ENCODE results near the gene TTC3. TPM values are rescaled to one million over a fixed set of nuclear protein-coding genes. Genes with fewer than 3 reads are reported as not detected.

Gene TTC3
- total RNA-seq, 1 donor from 2014 or later, result 60.9 TPM

- peaks cover 75% of the 10 kb centered on the region for H3K36me3 Mint-ChIP-seq (ENCODE audit: low read depth)
- DNase-seq (ENCODE audit: low spot score), result no peak
- peaks cover 3% of the 10 kb centered on the region for H3K9me3 Mint-ChIP-seq
- H3K4me3 Mint-ChIP-seq (ENCODE audit: low read depth), result no peak overlapping the region
- intact Hi-C loops (cut with micrococcal nuclease), result no loop called here
- H3K27me3 Mint-ChIP-seq (ENCODE audit: low read depth), result no peaks in the 10 kb centered on the region
- peaks cover 2% of the 10 kb centered on the region for H3K4me1 Mint-ChIP-seq (ENCODE audit: low read depth)
- no peak overlapping the region for H3K27ac Mint-ChIP-seq
Observed at GRCh38 chr21:37145635-37146111, 72.6 kb downstream of the TTC3 start.

GRCh38 chr21:37146320-37147235, 73.5 kb downstream of the TTC3 start:
- Mint-ChIP-seq H3K9me3 (peaks cover 3% of the 10 kb centered on the region), H3K27me3 (ENCODE audit: low read depth) (no peaks in the 10 kb centered on the region), H3K4me1 (ENCODE audit: low read depth) (peaks cover 2% of the 10 kb centered on the region), H3K4me3 (ENCODE audit: low read depth) (no peak overlapping the region), H3K36me3 (ENCODE audit: low read depth) (peaks cover 73% of the 10 kb centered on the region), H3K27ac (no peak overlapping the region)
- intact Hi-C loops (cut with micrococcal nuclease), result no loop called here
- no peak for DNase-seq (ENCODE audit: low spot score)

- H3K4me1 Mint-ChIP-seq (ENCODE audit: low read depth), result peaks cover 2% of the 10 kb centered on the region
- DNase-seq (ENCODE audit: low spot score), result no peak
- no peak overlapping the region for H3K27ac Mint-ChIP-seq
- intact Hi-C loops (cut with micrococcal nuclease), result no loop called here
- H3K4me3 Mint-ChIP-seq (ENCODE audit: low read depth), result no peak overlapping the region
- H3K36me3 Mint-ChIP-seq (ENCODE audit: low read depth), result peaks cover 62% of the 10 kb centered on the region
- H3K27me3 Mint-ChIP-seq (ENCODE audit: low read depth), result no peaks in the 10 kb centered on the region
- no peaks in the 10 kb centered on the region for H3K9me3 Mint-ChIP-seq
Observed at GRCh38 chr21:37149411-37149810, 76.4 kb downstream of the TTC3 start.

- peaks cover 48% of the 10 kb centered on the region for H3K36me3 Mint-ChIP-seq (ENCODE audit: low read depth)
- no peaks in the 10 kb centered on the region for H3K4me1 Mint-ChIP-seq (ENCODE audit: low read depth)
- DNase-seq (ENCODE audit: low spot score), result no peak
- no peak overlapping the region for H3K4me3 Mint-ChIP-seq (ENCODE audit: low read depth)
- no peak overlapping the region for H3K27ac Mint-ChIP-seq
- no peaks in the 10 kb centered on the region for H3K27me3 Mint-ChIP-seq (ENCODE audit: low read depth)
- intact Hi-C loops (cut with micrococcal nuclease), result no loop called here
- H3K9me3 Mint-ChIP-seq, result no peaks in the 10 kb centered on the region
Observed at GRCh38 chr21:37153196-37153934, 80.3 kb downstream of the TTC3 start.

GRCh38 chr21:37153935-37154350, 80.9 kb downstream of the TTC3 start:
- Mint-ChIP-seq H3K36me3 (ENCODE audit: low read depth) (peaks cover 50% of the 10 kb centered on the region), H3K9me3 (no peaks in the 10 kb centered on the region), H3K4me1 (ENCODE audit: low read depth) (peaks cover 4% of the 10 kb centered on the region), H3K27ac (no peak overlapping the region), H3K4me3 (ENCODE audit: low read depth) (no peak overlapping the region), H3K27me3 (ENCODE audit: low read depth) (no peaks in the 10 kb centered on the region)
- no peak for DNase-seq (ENCODE audit: low spot score)
- intact Hi-C loops (cut with micrococcal nuclease), result no loop called here

GRCh38 chr21:37155186-37155585, 82.1 kb downstream of the TTC3 start:
- Mint-ChIP-seq H3K4me3 (ENCODE audit: low read depth) (no peak overlapping the region), H3K27me3 (ENCODE audit: low read depth) (no peaks in the 10 kb centered on the region), H3K36me3 (ENCODE audit: low read depth) (peaks cover 48% of the 10 kb centered on the region), H3K9me3 (no peaks in the 10 kb centered on the region), H3K4me1 (ENCODE audit: low read depth) (peaks cover 9% of the 10 kb centered on the region), H3K27ac (no peak overlapping the region)
- DNase-seq (ENCODE audit: low spot score), result no peak
- intact Hi-C loops (cut with micrococcal nuclease), result no loop called here

- DNase-seq (ENCODE audit: low spot score), result no peak
- no peaks in the 10 kb centered on the region for H3K27me3 Mint-ChIP-seq (ENCODE audit: low read depth)
- peaks cover 9% of the 10 kb centered on the region for H3K4me1 Mint-ChIP-seq (ENCODE audit: low read depth)
- no peak overlapping the region for H3K4me3 Mint-ChIP-seq (ENCODE audit: low read depth)
- no peaks in the 10 kb centered on the region for H3K9me3 Mint-ChIP-seq
- no peak overlapping the region for H3K27ac Mint-ChIP-seq
- peaks cover 50% of the 10 kb centered on the region for H3K36me3 Mint-ChIP-seq (ENCODE audit: low read depth)
- intact Hi-C loops (cut with micrococcal nuclease), result no loop called here
Observed at GRCh38 chr21:37157938-37158337, 84.9 kb downstream of the TTC3 start.

- H3K9me3 Mint-ChIP-seq, result no peaks in the 10 kb centered on the region
- H3K27me3 Mint-ChIP-seq (ENCODE audit: low read depth), result no peaks in the 10 kb centered on the region
- intact Hi-C loops (cut with micrococcal nuclease), result no loop called here
- H3K36me3 Mint-ChIP-seq (ENCODE audit: low read depth), result peaks cover 50% of the 10 kb centered on the region
- peak overlapping the region; percentile 15 for H3K27ac Mint-ChIP-seq
- H3K4me3 Mint-ChIP-seq (ENCODE audit: low read depth), result no peak overlapping the region
- H3K4me1 Mint-ChIP-seq (ENCODE audit: low read depth), result peaks cover 9% of the 10 kb centered on the region
- DNase-seq (ENCODE audit: low spot score), result no peak
Observed at GRCh38 chr21:37159053-37159776, 86.2 kb downstream of the TTC3 start.

- Mint-ChIP-seq H3K27ac (no peak overlapping the region), H3K9me3 (no peaks in the 10 kb centered on the region), H3K36me3 (ENCODE audit: low read depth) (peaks cover 50% of the 10 kb centered on the region), H3K27me3 (ENCODE audit: low read depth) (no peaks in the 10 kb centered on the region), H3K4me3 (ENCODE audit: low read depth) (no peak overlapping the region), H3K4me1 (ENCODE audit: low read depth) (peaks cover 9% of the 10 kb centered on the region)
- no peak for DNase-seq (ENCODE audit: low spot score)
- intact Hi-C loops (cut with micrococcal nuclease), result no loop called here
Observed at GRCh38 chr21:37159949-37160348, 86.9 kb downstream of the TTC3 start.

- DNase-seq (ENCODE audit: low spot score), result no peak
- H3K4me3 Mint-ChIP-seq (ENCODE audit: low read depth), result no peak overlapping the region
- intact Hi-C loops (cut with micrococcal nuclease), result no loop called here
- peaks cover 40% of the 10 kb centered on the region for H3K36me3 Mint-ChIP-seq (ENCODE audit: low read depth)
- H3K27ac Mint-ChIP-seq, result no peak overlapping the region
- no peaks in the 10 kb centered on the region for H3K27me3 Mint-ChIP-seq (ENCODE audit: low read depth)
- H3K9me3 Mint-ChIP-seq, result no peaks in the 10 kb centered on the region
- peaks cover 1% of the 10 kb centered on the region for H3K4me1 Mint-ChIP-seq (ENCODE audit: low read depth)
Observed at GRCh38 chr21:37164742-37165141, 91.7 kb downstream of the TTC3 start.

- no peak overlapping the region for H3K27ac Mint-ChIP-seq
- H3K4me1 Mint-ChIP-seq (ENCODE audit: low read depth), result peaks cover 4% of the 10 kb centered on the region
- peaks cover 39% of the 10 kb centered on the region for H3K36me3 Mint-ChIP-seq (ENCODE audit: low read depth)
- intact Hi-C loops (cut with micrococcal nuclease), result no loop called here
- H3K9me3 Mint-ChIP-seq, result no peaks in the 10 kb centered on the region
- no peaks in the 10 kb centered on the region for H3K27me3 Mint-ChIP-seq (ENCODE audit: low read depth)
- DNase-seq (ENCODE audit: low spot score), result no peak
- H3K4me3 Mint-ChIP-seq (ENCODE audit: low read depth), result no peak overlapping the region
Observed at GRCh38 chr21:37165586-37165985, 92.5 kb downstream of the TTC3 start.

- H3K27me3 Mint-ChIP-seq (ENCODE audit: low read depth), result no peaks in the 10 kb centered on the region
- no peak for DNase-seq (ENCODE audit: low spot score)
- peaks cover 32% of the 10 kb centered on the region for H3K36me3 Mint-ChIP-seq (ENCODE audit: low read depth)
- H3K4me3 Mint-ChIP-seq (ENCODE audit: low read depth), result no peak overlapping the region
- no peaks in the 10 kb centered on the region for H3K9me3 Mint-ChIP-seq
- intact Hi-C loops (cut with micrococcal nuclease), result no loop called here
- no peak overlapping the region for H3K27ac Mint-ChIP-seq
- H3K4me1 Mint-ChIP-seq (ENCODE audit: low read depth), result peaks cover 4% of the 10 kb centered on the region
Observed at GRCh38 chr21:37166733-37167132, 93.7 kb downstream of the TTC3 start.

Measured in activated T-helper 2 cell treated with anti-CD3 and anti-CD28 coated beads, Interferon-gamma antibody, Interleukin-2, Interleukin-4, amounts not matched to agents 10 μg/mL and 5 μg/mL and 100 μg/mL, durations not matched to agents 14 hours and 24 hours and 36 hours (primary cell).